Natural killer cell treated with Interleukin-12 subunit alpha and Interleukin-12 subunit beta and Interleukin-15 and Interleukin-18, amount 100 ng/mL, for 72 hours (primary cell): Measurements from ENCODE around the gene HHAT. TPM values are rescaled to one million over a fixed set of nuclear protein-coding genes. Genes with fewer than 3 reads are reported as not detected.

ENCODE experiments used
- ATAC-seq, 2 donors: fragments of 150-1000 bp; cut with Tn5 transposase in 1 of 2; sonication (Bioruptor Pico), chemical (Tn5 transposase) in 1 of 2; 2 replicates each; pipeline ENCODE4 v1.10.0; 2021
- DNase-seq: peaks from one replicate; pipeline ENCODE4 v3.0.0; 2022; ENCODE audit warnings: low spot score
- H3K27ac Mint-ChIP-seq, 2 donors: 1 replicate in 1 of 2; 2 replicates in 1 of 2; pipeline ENCODE4 v1.8.0; 2022; ENCODE audit warnings: mixed read lengths in 2 of 2, mild to moderate bottlenecking in 1 of 2, moderate library complexity in 1 of 2
- H3K27me3 Mint-ChIP-seq, 2 donors: 1 replicate in 1 of 2; 2 replicates in 1 of 2; pipeline ENCODE4 v1.8.0; 2022; ENCODE audit warnings: mixed read lengths in 2 of 2
- H3K36me3 Mint-ChIP-seq: one replicate; pipeline ENCODE4 v1.8.0; 2022; ENCODE audit warnings: mixed read lengths
- H3K4me1 Mint-ChIP-seq, 2 donors: 1 replicate in 1 of 2; 2 replicates in 1 of 2; pipeline ENCODE4 v1.8.0; 2022; ENCODE audit warnings: low read depth in 2 of 2, mixed read lengths in 2 of 2, mild to moderate bottlenecking in 1 of 2
- H3K4me3 Mint-ChIP-seq: one replicate; pipeline ENCODE4 v1.8.0; 2022; ENCODE audit warnings: mixed read lengths
- H3K9me3 Mint-ChIP-seq: 2 replicates; pipeline ENCODE4 v1.8.0; 2022; ENCODE audit warnings: mixed read lengths
- total RNA-seq, 2 donors: library from RNA; stranded (reverse); gene quantifications; one replicate each; pipeline ENCODE4 v1.2.3, GENCODE V29; 2022

The HHAT gene
- total RNA-seq, 2 donors from 2014 or later, result 0.56 to 1.0 TPM

DNA sequence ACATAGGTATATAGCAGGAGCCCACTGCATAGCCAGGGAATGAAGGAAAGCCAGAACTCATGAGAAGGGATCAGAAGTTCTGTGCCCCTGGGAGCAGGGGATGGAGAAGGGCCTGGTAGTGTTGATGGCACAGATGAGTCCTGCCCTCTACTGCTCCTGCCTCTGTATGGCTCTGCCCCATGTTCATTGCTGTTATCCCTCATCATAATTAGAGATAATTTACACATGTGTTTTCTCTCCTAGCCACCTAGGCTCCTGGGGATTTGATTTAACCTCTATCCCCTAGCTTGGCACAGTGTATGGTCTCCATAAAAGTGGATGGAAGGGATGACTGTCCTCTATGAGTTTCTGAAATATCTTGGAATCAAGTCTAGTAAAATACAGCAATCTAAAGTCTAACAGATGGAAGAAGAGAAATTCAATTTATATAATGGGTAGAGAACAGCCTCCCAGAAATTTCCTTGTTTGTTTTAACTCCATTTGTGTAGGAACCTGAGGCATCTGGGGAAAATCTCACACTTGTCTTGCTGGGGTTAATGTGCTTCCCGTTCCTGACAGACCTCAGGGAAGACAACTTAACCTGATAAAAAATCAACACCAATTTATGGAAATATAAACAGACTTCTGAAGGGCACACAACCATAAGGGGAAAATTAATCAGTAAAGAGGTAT, 393.8 kb downstream of the HHAT start:
- peak in 1 of 2 donors; percentile 28 for ATAC-seq
- Mint-ChIP-seq H3K4me3 (no peak overlapping the region), H3K27ac (no peak overlapping the region), H3K36me3 (no peaks in the 10 kb centered on the region), H3K9me3 (no peaks in the 10 kb centered on the region), H3K4me1 (no peaks in the 10 kb centered on the region), H3K27me3 (peaks cover 4 to 7% of the 10 kb centered on the region in 2 donors)
- no peak for DNase-seq

DNA sequence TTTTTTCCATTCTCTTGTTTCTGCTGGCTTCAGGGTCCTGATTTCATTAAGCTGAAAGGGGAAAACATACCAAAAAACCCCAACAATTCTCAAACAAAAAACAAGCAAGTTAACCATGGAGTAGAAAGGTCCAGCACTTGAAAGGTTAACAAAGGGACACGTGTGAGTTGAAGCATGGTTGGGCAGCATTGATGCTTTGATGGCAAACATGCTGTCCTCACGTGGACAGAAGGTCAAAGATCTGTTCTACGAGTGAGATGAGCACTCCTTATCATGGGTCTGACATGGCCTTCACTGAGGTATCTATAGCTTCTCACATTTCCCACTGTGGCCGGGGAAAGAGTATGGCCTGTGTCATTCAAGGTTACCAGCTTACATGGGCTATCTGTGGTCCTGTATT, 394.9 kb downstream of the HHAT start:
- DNase-seq, result no peak
- Mint-ChIP-seq H3K9me3 (peaks cover 4% of the 10 kb centered on the region), H3K36me3 (no peaks in the 10 kb centered on the region), H3K4me3 (no peak overlapping the region), H3K27me3 (peaks cover 7 to 8% of the 10 kb centered on the region in 2 donors), H3K27ac (no peak overlapping the region), H3K4me1 (no peaks in the 10 kb centered on the region)
- ATAC-seq, result no peak

DNA sequence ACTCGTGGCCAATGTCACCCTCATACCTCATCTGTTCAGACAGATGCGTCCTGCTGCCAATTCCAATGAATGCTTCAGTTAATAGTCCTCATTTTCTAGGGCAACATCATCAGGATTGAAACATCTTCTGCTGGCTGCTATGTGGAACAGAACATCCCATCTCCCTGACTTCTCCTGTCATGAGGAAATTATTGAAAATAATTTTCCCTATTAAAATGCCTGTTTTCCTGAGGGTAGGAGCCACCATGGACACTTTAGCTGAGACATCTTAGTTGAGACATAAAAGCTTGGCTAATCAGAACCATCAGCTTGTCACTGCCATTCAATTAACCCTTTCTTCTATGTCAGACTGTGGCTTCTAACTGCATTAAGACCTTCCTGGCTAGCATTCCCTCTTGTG, 396.1 kb downstream of the HHAT start:
- DNase-seq (no peak), ATAC-seq (no peak)
- no peak overlapping the region for H3K4me3 Mint-ChIP-seq
- peaks cover 4% of the 10 kb centered on the region for H3K9me3 Mint-ChIP-seq
- H3K36me3 Mint-ChIP-seq, result no peaks in the 10 kb centered on the region
- H3K4me1 Mint-ChIP-seq, result no peaks in the 10 kb centered on the region
- H3K27me3 Mint-ChIP-seq, result peaks cover 7 to 8% of the 10 kb centered on the region in 2 donors
- H3K27ac Mint-ChIP-seq, result no peak overlapping the region

Other genes with a start within 250 kb of the HHAT start
- not detected for gene SERTAD4, start 96.1 kb upstream of the HHAT start, total RNA-seq